Measurements from ENCODE around the gene AGMO. TPM values are rescaled to one million over a fixed set of nuclear protein-coding genes. Genes with fewer than 3 reads are reported as not detected.

AGMO gene
- polyA plus RNA-seq, 6 donors from 2014 or later = not detected

GRCh38 chr7:15507171-15507570, 54.6 kb downstream of the AGMO start:
- DNase-seq (no peak), ATAC-seq (ENCODE audit: low read depth in 2 of 2) (no peak)
- no peaks in the 10 kb centered on the region for H3K36me3 Mint-ChIP-seq
- no peaks in the 10 kb centered on the region for H3K27me3 Mint-ChIP-seq
- no peaks in the 10 kb centered on the region for H3K9me3 Mint-ChIP-seq
- no peak overlapping the region for H3K27ac Mint-ChIP-seq
- no peaks in the 10 kb centered on the region for H3K4me1 Mint-ChIP-seq
- no peak overlapping the region for H3K4me3 Mint-ChIP-seq

GRCh38 chr7:15505761-15506160, 56.1 kb downstream of the AGMO start:
- Mint-ChIP-seq H3K4me1 (no peaks in the 10 kb centered on the region), H3K27ac (no peak overlapping the region), H3K9me3 (peaks cover 0 to 1% (median 0%) of the 10 kb centered on the region in 7 donors), H3K27me3 (no peaks in the 10 kb centered on the region), H3K36me3 (no peaks in the 10 kb centered on the region), H3K4me3 (no peak overlapping the region)
- no peak for ATAC-seq (ENCODE audit: low read depth in 2 of 2)
- no peak for DNase-seq

- no peaks in the 10 kb centered on the region for H3K36me3 Mint-ChIP-seq
- no peaks in the 10 kb centered on the region for H3K27me3 Mint-ChIP-seq
- H3K4me1 Mint-ChIP-seq = no peaks in the 10 kb centered on the region
- ATAC-seq (ENCODE audit: low read depth in 2 of 2) (no peak), DNase-seq (no peak)
- H3K9me3 Mint-ChIP-seq = peaks cover 0 to 1% (median 0%) of the 10 kb centered on the region in 7 donors
- H3K4me3 Mint-ChIP-seq = no peak overlapping the region
- H3K27ac Mint-ChIP-seq = no peak overlapping the region
Observed at GRCh38 chr7:15504351-15504750, 57.5 kb downstream of the AGMO start.

- Mint-ChIP-seq H3K9me3 (peaks cover 0 to 1% (median 0%) of the 10 kb centered on the region in 7 donors), H3K4me3 (no peak overlapping the region), H3K27ac (no peak overlapping the region), H3K4me1 (no peaks in the 10 kb centered on the region), H3K36me3 (no peaks in the 10 kb centered on the region), H3K27me3 (no peaks in the 10 kb centered on the region)
- no peak for ATAC-seq (ENCODE audit: low read depth in 2 of 2)
- no peak for DNase-seq
Observed at GRCh38 chr7:15503603-15504290, 58.1 kb downstream of the AGMO start.

- Mint-ChIP-seq H3K4me3 (no peak overlapping the region), H3K27ac (no peak overlapping the region), H3K9me3 (peaks cover 0 to 6% (median 0%) of the 10 kb centered on the region in 7 donors), H3K4me1 (no peaks in the 10 kb centered on the region), H3K36me3 (no peaks in the 10 kb centered on the region), H3K27me3 (no peaks in the 10 kb centered on the region)
- no peak for ATAC-seq (ENCODE audit: low read depth in 2 of 2)
- no peak for DNase-seq
Observed at GRCh38 chr7:15498465-15498864, 63.4 kb downstream of the AGMO start.

GRCh38 chr7:15495170-15495569, 66.6 kb downstream of the AGMO start:
- H3K27ac Mint-ChIP-seq = no peak overlapping the region
- H3K9me3 Mint-ChIP-seq = peaks cover 0 to 5% (median 0%) of the 10 kb centered on the region in 7 donors
- DNase-seq = no peak
- no peaks in the 10 kb centered on the region for H3K27me3 Mint-ChIP-seq
- H3K36me3 Mint-ChIP-seq = no peaks in the 10 kb centered on the region
- no peak overlapping the region for H3K4me3 Mint-ChIP-seq
- ATAC-seq (ENCODE audit: low read depth in 2 of 2) = no peak
- H3K4me1 Mint-ChIP-seq = no peaks in the 10 kb centered on the region

GRCh38 chr7:15494711-15495110, 67.1 kb downstream of the AGMO start:
- Mint-ChIP-seq H3K27me3 (no peaks in the 10 kb centered on the region), H3K27ac (no peak overlapping the region)
- ATAC-seq (ENCODE audit: low read depth in 2 of 2) = no peak

GRCh38 chr7:15491361-15491760, 70.5 kb downstream of the AGMO start:
- no peaks in the 10 kb centered on the region for H3K4me1 Mint-ChIP-seq
- no peak overlapping the region for H3K27ac Mint-ChIP-seq
- DNase-seq (no peak), ATAC-seq (ENCODE audit: low read depth in 2 of 2) (no peak)
- H3K4me3 Mint-ChIP-seq = no peak overlapping the region
- no peaks in the 10 kb centered on the region for H3K27me3 Mint-ChIP-seq
- peaks cover 0 to 5% (median 0%) of the 10 kb centered on the region in 7 donors for H3K9me3 Mint-ChIP-seq
- no peaks in the 10 kb centered on the region for H3K36me3 Mint-ChIP-seq

More at GRCh38 chr7:15494711-15495110, 67.1 kb downstream of the AGMO start:
- Mint-ChIP-seq H3K36me3 (no peaks in the 10 kb centered on the region), H3K4me1 (no peaks in the 10 kb centered on the region), H3K9me3 (peaks cover 0 to 5% (median 0%) of the 10 kb centered on the region in 7 donors), H3K4me3 (no peak overlapping the region)
- no peak for DNase-seq

- no peaks in the 10 kb centered on the region for H3K4me1 Mint-ChIP-seq
- no peak overlapping the region for H3K27ac Mint-ChIP-seq
- ATAC-seq (ENCODE audit: low read depth in 2 of 2) (no peak), DNase-seq (no peak)
- no peak overlapping the region for H3K4me3 Mint-ChIP-seq
- peaks cover 0 to 3% (median 0%) of the 10 kb centered on the region in 7 donors for H3K9me3 Mint-ChIP-seq
- H3K27me3 Mint-ChIP-seq = no peaks in the 10 kb centered on the region
- no peaks in the 10 kb centered on the region for H3K36me3 Mint-ChIP-seq
Observed at GRCh38 chr7:15490291-15490690, 71.5 kb downstream of the AGMO start.

- Mint-ChIP-seq H3K9me3 (peaks cover 0 to 3% (median 0%) of the 10 kb centered on the region in 7 donors), H3K27ac (no peak overlapping the region), H3K36me3 (no peaks in the 10 kb centered on the region), H3K4me3 (no peak overlapping the region), H3K27me3 (no peaks in the 10 kb centered on the region), H3K4me1 (no peaks in the 10 kb centered on the region)
- no peak for DNase-seq
- ATAC-seq (ENCODE audit: low read depth in 2 of 2) = no peak
Observed at GRCh38 chr7:15489861-15490260, 72.0 kb downstream of the AGMO start.

GRCh38 chr7:15489383-15489782, 72.4 kb downstream of the AGMO start:
- ATAC-seq (ENCODE audit: low read depth in 2 of 2) (no peak), DNase-seq (no peak)
- Mint-ChIP-seq H3K36me3 (no peaks in the 10 kb centered on the region), H3K27ac (no peak overlapping the region), H3K4me1 (no peaks in the 10 kb centered on the region), H3K9me3 (peaks cover 0 to 5% (median 3%) of the 10 kb centered on the region in 7 donors), H3K27me3 (no peaks in the 10 kb centered on the region), H3K4me3 (no peak overlapping the region)

GRCh38 chr7:15488401-15488800, 73.4 kb downstream of the AGMO start:
- DNase-seq = no peak
- H3K4me1 Mint-ChIP-seq = no peaks in the 10 kb centered on the region
- H3K36me3 Mint-ChIP-seq = no peaks in the 10 kb centered on the region
- no peaks in the 10 kb centered on the region for H3K27me3 Mint-ChIP-seq
- no peak for ATAC-seq (ENCODE audit: low read depth in 2 of 2)
- peaks cover 0 to 7% (median 2%) of the 10 kb centered on the region in 7 donors for H3K9me3 Mint-ChIP-seq
- H3K4me3 Mint-ChIP-seq = no peak overlapping the region
- H3K27ac Mint-ChIP-seq = no peak overlapping the region

- no peak overlapping the region for H3K27ac Mint-ChIP-seq
- no peaks in the 10 kb centered on the region for H3K36me3 Mint-ChIP-seq
- H3K27me3 Mint-ChIP-seq = no peaks in the 10 kb centered on the region
- DNase-seq (no peak), ATAC-seq (ENCODE audit: low read depth in 2 of 2) (no peak)
- H3K9me3 Mint-ChIP-seq = peaks cover 0 to 7% (median 2%) of the 10 kb centered on the region in 7 donors
- H3K4me3 Mint-ChIP-seq = no peak overlapping the region
- H3K4me1 Mint-ChIP-seq = no peaks in the 10 kb centered on the region
Observed at GRCh38 chr7:15487896-15488295, 73.9 kb downstream of the AGMO start.

- DNase-seq = no peak
- ATAC-seq (ENCODE audit: low read depth in 2 of 2) = no peak
- peak overlapping the region in 1 of 8 donors; percentile 6 for H3K4me3 Mint-ChIP-seq
- no peaks in the 10 kb centered on the region for H3K36me3 Mint-ChIP-seq
- no peaks in the 10 kb centered on the region for H3K27me3 Mint-ChIP-seq
- no peak overlapping the region for H3K27ac Mint-ChIP-seq
- H3K4me1 Mint-ChIP-seq = no peaks in the 10 kb centered on the region
- H3K9me3 Mint-ChIP-seq = peaks cover 0 to 10% (median 2%) of the 10 kb centered on the region in 7 donors
Observed at GRCh38 chr7:15485998-15486397, 75.8 kb downstream of the AGMO start.
